ENCODE data around the gene DAAM1.

DAAM1 gene

DNA sequence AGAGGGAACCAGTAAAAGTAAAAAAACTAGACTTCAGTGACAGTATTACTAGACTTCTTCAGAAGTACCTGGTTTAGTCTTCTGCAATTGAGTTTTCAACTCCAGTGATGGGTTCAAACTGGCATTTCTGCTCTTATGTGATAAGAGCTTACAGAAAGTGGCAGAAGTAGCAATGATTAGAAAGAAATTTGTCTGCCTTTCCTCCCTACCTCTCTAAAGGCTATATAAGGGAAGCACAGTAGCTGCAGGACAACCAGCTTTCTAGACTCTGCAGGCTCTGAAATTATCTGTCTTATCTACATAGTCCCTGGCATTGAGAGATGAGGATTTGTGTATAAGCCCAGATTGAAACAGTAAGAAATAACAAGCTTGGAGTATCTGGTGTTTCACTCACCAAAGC, 107.5 kb downstream of the DAAM1 start:
- no peak for DNase-seq

DNA sequence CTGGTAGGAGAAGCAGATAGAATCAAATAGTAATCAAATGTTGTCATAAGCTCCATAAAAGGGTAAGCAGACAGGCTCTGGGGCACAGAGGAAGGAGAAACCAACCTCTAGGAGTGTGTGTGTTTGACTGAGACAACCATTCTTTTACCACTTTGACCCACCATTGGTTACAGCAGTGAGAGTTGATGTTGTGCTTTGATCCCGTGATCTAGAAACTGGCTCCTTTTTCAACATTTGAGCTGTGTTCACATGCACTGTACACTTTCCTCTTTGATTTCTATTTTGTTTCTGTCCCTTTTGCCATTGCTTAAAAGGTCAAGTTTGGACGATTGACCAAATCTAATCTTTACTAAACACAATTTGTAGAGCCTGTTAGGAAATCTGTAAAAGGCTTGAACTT, 108.0 kb downstream of the DAAM1 start:
- DNase-seq = no peak

DNA sequence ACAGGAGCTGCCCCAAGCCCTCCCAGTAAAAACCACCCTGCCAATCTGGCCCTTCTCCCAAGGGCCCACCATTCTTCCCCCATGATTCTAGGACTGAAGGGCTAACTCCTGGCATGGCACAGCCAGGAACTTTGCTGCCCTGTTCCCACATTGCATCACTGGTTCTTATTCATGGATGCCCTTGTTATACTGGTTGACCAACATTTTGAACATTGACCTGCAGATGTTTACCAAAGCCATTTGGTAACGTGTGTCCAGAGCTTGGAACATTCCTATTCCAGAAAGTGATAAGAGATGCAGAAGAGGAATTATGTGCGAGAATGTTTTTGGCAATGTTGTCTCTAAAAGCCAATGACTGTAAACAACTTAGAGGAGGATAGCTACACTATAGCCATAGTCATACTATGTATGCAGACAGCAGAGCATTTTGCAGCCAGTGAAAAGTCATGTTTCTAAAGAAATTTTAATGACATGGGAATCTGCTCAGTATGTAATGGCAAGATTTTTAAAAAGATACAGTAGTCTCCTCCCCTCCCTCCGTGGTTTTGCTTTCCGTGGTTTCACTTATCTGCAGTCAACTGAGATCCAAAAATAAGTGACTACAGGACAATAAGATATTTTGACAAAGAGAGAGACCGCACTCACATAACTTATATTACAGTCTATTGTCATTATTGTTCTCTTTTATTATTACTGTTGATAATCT, 108.8 kb downstream of the DAAM1 start:
- no peak for DNase-seq

DNA sequence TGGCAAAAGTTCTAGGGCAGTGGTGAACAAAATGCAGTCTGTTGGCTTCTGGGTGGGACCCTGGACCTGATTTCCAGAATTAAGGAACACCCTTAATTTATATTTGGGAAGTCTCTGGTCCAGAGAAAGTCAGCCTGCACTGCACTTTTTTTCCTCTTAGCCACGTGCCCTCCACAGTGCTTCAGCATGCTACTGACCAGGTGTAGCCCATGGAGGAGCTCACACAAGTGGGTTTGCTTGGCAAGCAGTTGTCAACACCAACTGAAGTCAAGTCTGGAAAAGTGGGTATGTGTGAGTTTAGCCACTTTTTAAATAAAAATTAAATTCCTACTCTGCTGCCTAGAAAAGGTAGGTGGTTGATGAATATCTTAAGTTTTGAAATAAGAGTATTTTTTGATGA, 111.3 kb downstream of the DAAM1 start:
- DNase-seq = no peak

DNA sequence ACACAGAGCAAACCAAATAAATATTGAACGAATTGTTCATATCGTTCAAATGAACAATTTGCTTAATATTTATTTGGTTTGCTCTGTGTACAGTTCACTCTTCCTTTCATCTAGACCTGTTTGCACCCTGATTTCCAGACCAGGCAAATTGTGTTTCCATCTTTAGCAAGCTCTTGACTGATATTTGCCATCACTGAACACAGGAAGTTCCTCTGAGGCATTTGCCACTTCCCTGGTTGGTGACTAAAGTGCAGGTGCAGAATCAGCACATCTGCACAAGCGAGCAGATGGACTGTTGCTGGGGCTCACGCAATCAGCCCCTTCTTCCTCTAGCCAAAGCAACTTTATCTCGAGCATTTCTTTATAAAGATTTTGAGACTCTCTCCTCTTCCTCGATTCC, 112.9 kb downstream of the DAAM1 start:
- DNase-seq = no peak

DNA sequence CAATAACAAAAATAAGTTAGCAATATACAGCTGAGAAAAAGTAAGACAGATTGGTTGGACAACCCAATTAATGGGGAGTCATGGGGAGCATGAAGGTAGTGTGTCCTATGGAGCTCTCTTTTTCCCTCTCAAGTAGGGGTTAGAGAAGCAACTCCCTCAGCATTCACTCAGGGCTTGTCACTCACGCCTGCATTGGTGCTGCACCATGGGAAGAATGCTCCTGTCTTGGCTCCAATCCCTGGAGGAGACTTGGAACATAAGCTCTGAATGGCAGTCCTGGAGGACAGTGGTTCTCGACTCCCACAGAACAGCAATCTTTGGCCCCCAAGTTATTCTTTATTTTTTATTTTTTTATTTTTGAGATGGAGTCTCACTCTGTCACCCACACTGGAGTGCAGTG, 113.8 kb downstream of the DAAM1 start:
- no peak for DNase-seq

DNA sequence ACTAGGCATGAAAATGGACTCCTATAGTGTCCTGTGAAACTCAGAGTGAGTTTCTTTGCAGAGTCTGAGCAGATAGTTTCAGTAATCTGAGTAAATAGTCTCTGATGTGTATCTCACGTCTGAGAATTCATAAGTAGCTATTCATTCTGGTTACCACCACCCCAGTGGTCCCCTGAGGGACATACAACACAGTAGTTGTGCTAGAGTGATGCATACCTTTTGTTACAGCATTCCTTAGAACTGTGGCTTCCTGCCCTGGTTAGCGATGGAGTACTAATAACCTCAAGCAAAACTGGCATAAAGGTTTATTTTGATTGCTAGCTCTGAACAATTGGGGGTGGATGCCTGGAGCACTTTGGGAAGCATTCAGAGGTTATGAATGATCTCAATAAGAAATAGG, 114.7 kb downstream of the DAAM1 start:
- DNase-seq = no peak

DNA sequence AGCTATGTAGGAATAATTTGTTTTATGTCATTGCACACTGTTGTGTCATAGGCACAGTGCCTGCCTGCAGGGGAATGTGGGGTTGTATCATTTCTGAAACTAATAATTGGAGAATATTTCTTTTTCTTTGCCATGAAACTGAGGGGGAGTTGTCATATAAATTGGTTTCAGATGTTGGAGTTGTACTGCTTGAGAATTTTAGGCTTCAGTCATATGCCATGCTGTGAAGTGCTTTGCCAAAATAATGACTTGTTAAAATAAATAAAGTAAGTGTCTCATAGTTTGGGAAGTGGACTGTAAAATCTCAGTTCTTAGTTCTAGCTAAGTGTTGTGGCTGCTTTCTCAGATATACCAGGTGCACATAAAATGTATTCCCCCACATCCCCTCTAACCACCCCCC, 116.8 kb downstream of the DAAM1 start:
- no peak for DNase-seq

DNA sequence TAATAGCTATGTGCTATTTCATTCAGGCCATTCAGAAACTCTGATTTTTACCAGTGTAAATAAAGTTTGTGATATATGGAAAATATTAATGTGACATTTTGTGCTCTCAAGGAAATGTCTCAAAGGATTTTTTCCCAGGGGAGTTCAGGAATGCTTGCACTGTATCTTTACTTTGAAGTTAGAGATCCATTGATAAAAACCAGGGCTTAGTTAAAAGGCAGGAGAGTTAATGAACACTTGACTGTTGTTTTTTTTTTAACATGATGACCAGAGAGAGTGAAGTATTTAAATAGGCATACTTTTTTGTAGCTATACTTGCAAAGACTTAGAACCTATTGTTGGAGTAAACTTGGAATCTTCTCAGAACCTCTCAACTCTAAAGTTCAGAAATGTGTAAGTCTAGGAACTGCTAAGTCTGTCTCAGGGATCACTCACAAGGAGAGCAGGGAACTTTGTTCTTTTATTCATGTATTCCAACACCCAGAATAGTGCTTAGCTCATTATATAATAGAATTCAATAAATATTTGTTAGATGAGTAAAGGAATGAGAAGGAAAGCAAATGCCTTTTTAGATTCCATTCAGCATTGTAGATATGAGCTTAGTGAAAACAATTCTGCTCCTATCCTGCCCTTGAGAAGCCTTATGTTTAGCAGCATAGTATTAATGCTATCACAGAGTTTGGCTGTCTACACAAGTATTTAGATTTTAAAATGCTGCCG, 117.5 kb downstream of the DAAM1 start:
- DNase-seq = no peak

DNA sequence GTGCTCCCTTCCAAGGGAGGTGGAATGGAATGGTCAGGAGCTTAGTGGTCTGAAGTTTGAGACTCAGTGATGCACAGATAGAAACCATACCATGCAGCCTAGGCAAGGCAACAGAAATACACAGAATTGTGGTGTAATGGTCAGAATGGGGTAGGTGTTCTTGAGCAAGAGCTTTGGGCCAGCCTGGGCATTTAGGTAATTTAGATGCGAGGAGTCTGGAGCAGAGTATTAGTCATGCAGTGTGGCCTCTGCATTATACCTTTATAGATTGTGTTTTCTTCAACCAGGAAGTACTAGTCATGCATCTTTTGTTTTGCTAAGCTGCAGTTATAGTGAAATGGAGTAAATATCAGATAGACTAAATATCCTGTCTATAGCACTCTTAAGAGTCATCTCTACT, 118.3 kb downstream of the DAAM1 start:
- DNase-seq = no peak

DNA sequence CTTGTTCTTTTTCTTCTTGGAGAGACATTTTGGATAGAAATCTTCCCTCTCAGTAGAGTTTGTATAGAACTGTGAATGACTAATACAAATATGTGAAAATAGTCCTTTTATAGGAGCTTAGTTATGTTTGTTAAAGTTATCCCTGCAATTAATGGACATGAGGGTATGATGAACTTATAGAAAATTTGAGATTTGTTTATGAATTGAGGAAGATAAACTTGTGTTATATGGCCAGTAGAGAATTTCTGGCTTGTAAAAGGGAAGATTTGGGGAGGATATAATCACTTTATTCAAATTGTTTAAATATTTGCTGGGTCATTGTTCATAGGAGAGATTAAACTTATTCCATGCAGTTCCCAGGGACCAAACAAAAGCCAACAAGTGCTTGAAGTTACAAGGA, 119.6 kb downstream of the DAAM1 start:
- DNase-seq = no peak

DNA sequence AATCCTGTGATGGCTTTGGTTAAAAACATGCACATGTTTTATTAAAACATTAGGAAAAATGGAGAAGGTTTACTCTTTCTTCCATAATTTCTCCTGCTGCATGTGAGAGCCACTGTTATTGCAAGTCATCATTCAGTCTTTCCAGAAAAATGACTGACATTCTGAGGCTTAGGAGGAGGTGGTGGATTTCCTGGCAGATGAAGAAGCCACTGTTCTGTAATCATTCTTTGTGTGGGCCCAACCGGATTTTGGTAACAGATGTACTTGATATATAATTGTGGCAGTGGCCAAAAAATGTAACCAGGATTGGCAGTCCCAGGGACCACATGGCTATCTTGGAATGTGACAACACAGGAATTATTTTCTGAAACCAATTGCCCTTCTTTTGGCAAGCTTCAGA, 120.2 kb downstream of the DAAM1 start:
- DNase-seq = no peak

DNA sequence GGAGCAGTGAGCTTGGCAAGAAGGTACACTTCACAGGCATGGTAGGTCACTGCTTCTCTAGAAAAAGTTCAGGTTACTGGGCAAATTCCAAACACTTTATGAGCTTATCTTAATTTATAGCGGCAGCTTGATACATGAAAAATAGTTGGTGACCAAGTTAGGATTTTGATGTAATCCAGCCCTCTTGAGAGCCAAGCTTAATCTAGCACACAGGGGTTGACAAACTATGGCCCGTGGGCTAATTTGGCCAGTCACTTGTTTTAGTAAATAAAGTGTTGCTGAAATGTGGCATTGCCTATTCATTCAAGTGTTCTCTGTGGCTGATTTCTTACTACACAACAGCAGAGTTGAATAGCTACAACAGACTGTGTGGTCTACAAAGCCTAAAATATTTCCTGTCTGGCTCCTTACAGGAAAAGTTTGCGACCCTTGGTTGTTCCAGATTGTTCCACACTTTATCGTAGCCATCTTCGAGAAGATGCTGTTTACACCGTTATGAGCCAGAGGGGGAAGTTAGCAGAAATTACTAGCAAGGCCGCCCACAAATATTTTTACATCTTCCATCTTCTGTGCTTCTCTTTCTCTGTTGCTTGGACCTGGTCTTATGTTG, 120.9 kb downstream of the DAAM1 start:
- no peak for DNase-seq

DNA sequence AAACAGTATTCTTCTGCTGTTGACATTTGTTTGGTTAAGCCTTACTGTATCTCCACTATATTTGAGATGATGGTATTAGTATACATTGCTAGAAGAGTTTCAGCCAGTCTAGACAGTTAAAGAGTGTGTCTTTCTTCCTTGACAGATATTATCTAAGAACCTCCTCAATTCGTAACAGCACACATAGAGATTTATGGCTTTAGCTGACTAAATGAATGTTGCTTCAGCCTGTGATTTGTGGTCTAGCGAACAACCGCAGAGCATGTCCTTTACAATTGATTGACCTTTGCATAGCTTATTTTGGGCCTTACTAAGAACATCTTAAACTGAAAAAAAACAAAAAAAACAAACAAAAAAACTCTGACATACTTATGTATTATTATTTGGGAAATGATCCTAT, 122.2 kb downstream of the DAAM1 start:
- DNase-seq = no peak

DNA sequence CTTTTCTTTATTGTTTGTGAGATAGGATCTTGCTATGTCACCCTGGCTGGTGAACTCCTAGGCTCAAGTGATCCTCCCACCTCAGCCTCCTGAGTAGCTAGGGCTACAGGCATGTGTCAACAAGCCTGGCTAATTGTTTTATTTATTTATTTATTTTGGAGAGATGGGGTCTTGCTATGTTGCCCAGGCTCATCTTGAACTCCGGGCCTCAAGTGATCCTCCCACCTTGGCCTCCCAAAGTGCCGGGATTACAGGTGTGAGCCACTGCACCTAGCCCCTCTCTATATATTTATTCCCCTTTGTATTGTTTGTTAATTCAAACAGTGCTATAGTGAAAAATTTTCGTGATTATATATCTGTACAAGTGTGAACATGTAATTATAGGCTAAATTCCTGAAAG, 123.3 kb downstream of the DAAM1 start:
- DNase-seq = no peak

DNA sequence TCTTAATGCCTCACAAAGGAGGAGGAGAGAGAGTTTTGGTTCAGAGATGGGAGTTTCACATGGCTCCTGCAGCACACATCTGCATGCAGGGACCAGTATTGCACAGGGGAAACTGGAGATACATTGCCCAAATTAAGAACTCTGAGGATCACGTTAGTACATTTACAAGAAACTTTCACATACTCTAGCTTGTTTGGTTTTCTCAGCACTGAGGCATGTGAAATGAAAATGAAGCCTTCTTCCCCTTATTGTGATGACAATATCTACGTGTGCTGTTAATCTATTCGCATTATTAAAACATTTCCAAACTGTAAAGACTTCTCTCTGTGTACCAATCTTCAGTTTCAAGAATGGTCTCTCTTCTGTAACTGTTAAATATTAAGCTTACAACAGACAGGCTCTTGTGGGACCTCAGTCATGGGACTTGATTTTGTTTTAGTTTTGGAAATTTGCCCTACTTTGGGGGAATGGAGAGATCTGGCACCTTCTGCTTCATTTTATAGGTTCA, 124.7 kb downstream of the DAAM1 start:
- no peak for DNase-seq

DNA sequence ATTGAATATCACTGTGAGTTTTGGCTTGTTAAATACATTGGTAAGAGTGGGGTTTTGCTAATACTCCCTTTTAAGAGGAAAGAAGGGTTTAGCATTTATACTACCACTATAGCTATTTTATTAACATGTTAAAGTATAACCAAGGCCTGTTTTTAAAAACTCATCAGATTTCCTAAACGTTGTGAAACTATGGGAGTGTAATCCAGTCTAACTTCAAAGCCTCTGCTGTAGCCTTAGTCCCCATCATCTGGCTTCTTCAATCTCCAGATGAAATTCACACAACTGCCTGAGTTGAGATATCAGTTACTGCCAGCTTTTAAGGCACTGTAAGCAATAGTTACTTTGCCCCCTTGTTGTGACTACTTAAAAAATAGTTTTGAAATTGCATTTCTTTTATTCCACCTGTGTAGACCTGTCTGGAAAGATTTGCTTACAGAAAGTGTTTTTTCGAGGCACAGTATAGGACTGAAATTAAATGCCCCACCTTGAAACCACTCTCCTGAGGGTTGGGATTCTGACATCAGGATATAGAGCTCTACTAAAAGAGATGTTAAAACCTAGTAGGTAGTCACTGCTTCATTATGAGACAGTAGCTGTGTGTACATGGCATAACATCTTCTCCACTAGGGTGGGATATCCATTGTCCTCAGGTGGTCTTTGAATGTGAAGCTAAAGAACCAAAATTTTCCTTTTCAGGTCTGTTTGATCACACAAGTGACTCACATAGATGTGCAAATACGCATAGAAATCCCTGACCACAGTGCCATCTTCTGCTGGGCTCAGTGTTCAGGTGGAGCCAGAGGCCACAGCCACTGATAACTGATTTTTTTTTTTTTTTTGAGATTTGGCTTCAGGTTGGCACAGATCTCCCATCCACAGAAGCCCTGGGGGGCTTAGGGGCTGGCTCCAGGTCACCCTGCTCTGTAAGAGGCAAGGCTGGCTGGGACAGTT, 125.5 kb downstream of the DAAM1 start:
- DNase-seq = no peak

DNA sequence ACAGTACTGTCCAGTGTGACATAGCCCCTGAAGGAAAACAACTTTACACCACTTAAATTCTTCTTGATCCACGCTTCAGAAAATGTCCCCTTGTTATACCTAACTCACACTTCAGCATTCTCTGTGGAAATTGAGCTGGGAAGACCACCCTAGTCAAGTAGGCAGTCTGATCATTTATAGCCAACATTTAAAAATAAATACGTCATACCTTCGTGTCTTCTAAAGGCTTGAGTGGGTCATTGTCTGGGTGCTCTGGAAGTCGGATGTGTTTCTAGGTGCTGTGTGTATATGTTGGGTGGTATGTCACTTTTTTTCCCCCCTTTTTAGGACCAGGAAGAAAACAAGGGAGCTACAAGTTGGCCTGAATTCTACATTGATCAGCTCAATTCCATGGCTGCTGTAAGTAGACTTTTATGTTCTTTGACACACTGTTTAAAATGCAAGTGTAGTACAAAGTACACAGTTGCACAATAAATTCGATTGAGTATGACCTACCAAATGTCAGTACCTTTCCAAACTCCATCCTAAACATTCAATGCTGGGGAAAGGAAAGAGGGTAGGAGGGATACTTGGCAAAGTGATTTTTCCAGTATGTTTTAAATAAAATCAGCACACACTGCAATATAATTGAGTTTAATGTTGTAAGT, 126.6 kb downstream of the DAAM1 start:
- no peak for DNase-seq

DNA sequence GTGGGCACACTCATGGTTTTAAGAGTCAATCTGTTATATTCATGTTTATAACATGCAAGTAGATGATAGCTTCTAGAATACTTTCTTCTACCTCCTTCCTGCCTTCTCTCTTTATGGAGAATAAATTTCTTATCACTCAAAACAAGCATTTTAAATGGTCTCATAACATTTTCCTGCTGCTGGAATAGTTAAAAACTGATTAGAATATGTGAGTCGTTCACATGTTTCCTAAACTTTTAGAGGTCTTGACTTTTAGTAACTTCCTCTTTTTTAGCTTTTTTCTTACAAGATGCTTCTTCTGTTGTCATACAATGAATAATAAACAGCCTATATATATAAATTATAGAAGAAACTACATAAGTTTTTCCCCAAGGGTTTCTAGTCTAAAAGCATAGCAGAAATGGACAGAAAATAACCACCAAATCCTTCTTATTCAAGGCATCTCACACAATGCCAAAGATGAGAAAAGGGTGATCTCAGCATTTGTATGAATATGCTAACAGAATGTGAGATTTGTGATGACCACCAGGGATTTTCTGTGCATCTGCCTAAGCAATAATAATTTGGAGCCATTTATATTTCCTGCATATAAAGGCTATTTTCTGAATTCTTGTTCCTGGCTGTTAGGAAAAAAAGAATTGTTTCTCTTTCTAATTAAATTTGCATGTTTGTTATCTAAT, 127.8 kb downstream of the DAAM1 start:
- DNase-seq = no peak

DNA sequence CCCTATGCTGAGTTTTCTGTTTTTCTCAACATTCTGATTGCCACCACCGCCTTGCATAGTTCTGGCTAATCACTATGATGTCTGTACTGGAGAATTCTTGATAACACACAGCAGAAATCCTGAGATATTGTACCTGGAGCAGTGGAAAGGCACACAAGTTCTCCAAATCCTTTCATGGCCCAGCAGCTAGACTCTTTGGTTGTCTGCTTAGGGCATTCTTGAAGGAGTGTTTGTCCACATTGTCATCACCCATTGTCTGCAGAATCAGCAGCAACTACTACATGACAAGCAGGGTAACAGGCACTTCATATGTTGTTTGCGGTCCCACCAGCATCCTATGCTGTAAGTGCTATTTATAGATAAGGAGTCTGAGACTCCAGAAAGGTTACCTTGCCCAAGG, 128.9 kb downstream of the DAAM1 start:
- DNase-seq = no peak

DNA sequence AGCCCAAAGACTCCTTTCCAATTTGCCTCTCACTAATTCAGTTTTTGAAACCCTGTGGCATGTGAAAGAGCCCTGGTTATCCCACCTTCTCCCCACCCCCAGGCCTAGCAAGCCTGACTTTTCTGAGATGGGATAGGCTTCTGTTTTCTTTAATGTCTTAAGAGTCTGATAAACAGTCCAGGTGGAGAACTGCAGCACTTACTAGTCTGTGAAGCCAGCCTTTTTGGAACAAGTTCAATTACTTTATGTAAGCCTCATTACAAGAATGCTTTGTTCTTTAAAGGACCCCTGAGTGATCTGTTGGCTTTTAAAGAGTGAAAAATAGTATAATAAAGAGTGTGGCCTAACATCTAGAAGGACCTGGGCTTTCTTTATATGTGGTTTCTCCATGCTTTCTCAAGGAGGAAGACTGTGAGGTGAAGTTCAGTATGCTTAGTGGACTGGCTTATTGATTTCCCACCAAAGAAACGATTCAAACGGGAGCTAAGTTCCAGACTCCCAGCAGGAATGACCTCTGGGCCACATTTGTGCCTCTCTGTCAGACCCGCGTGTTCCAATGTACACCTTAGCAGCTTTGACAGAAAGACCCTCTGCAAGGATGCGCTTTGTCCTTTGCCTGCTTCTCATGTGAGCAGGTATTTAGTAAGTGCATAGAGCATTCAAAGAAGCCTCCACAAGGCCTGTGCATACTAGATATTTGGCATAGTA, 129.5 kb downstream of the DAAM1 start:
- no peak for DNase-seq

Measured in activated CD4-positive, alpha-beta T cell treated with anti-CD3 and anti-CD28 coated beads, Interleukin-2, amount 50 U/mL, for 1 hour (primary cell).